H1 (cell line): ENCODE results near the gene C21orf91. TPM values are rescaled to one million over a fixed set of nuclear protein-coding genes. Genes with fewer than 3 reads are reported as not detected.

Experiments used
- ATF2 ChIP-seq: IDR thresholded peaks from 2 replicates; pipeline ENCODE4 v1.6.1; 2012; ENCODE audit warnings: low read length, inconsistent platforms
- ATF3 ChIP-seq: IDR thresholded peaks from 2 replicates; pipeline ENCODE4 v1.6.1; 2011; ENCODE audit warnings: low read depth, mild to moderate bottlenecking, low read length; ENCODE audit not compliant: insufficient read depth
- BACH1 ChIP-seq: IDR thresholded peaks from 2 replicates; pipeline ENCODE4 v1.6.1; 2012; ENCODE audit warnings: low read length, improper control_type of control experiment
- CBX8 ChIP-seq: fragments of 300-800, 300-1000 bp; sonication (generic); IDR thresholded peaks from 2 replicates; pipeline ENCODE4 v1.7.1; 2016; ENCODE audit warnings: low read depth, low read length, borderline replicate concordance
- CTBP2 ChIP-seq: IDR thresholded peaks from 2 replicates; pipeline ENCODE4 v1.7.0; 2011; ENCODE audit warnings: borderline replicate concordance, mild to moderate bottlenecking, moderate library complexity, mixed read lengths, low read length; ENCODE audit not compliant: insufficient read depth, insufficient read length
- EGR1 ChIP-seq: IDR thresholded peaks from 2 replicates; pipeline ENCODE4 v1.6.1; 2011; ENCODE audit warnings: low read depth, low read length, borderline replicate concordance
- FOSL1 ChIP-seq: IDR thresholded peaks from 2 replicates; pipeline ENCODE4 v1.6.1; 2011; ENCODE audit warnings: mild to moderate bottlenecking, low read depth, low read length, moderate library complexity; ENCODE audit not compliant: insufficient read depth
- GTF2F1 ChIP-seq: IDR thresholded peaks from 2 replicates; pipeline ENCODE4 v1.6.1; 2012; ENCODE audit warnings: low read depth, low read length, improper control_type of control experiment, borderline replicate concordance
- HDAC6 ChIP-seq: IDR thresholded peaks from one replicate; pipeline ENCODE4 v1.7.1; 2012; ENCODE audit warnings: low read depth, mild to moderate bottlenecking, inconsistent platforms, low read length, moderate library complexity
- MAFK ChIP-seq: IDR thresholded peaks from 2 replicates; pipeline ENCODE4 v1.6.1; 2012; ENCODE audit warnings: low read depth, mild to moderate bottlenecking, improper control_type of control experiment, low read length
- NANOG ChIP-seq: IDR thresholded peaks from 2 replicates; pipeline ENCODE4 v1.6.1; 2011; ENCODE audit warnings: low read length, low read depth, mild to moderate bottlenecking, inconsistent platforms; ENCODE audit not compliant: insufficient read depth, poor library complexity, severe bottlenecking
- PHF8 ChIP-seq: fragments of 200-600 bp; sonication (generic); conservative IDR thresholded peaks from 2 replicates; pipeline ENCODE4 v1.7.1; 2012; ENCODE audit warnings: low read depth, mild to moderate bottlenecking, inconsistent platforms, low read length, moderate library complexity
- POLR2A ChIP-seq, 2 experiments: IDR thresholded peaks; 1 replicate in 1 of 2; 2 replicates in 1 of 2; pipeline ENCODE4 v1.6.1; 2011; ENCODE audit warnings: low read depth in 2 of 2, low read length in 2 of 2, mild to moderate bottlenecking in 2 of 2; ENCODE audit errors: control extremely low read depth in 1 of 2
- POLR2AphosphoS5 ChIP-seq: IDR thresholded peaks from 2 replicates; pipeline ENCODE4 v1.6.1; 2011; ENCODE audit warnings: low read depth, low read length
- RBBP5 ChIP-seq: IDR thresholded peaks from 2 replicates; pipeline ENCODE4 v1.7.1; 2012; ENCODE audit warnings: low read depth, mild to moderate bottlenecking, inconsistent platforms, low read length, moderate library complexity, borderline replicate concordance
- SIN3A ChIP-seq, 2 experiments: IDR thresholded peaks in 1 of 2; conservative IDR thresholded peaks in 1 of 2; 2 replicates each; pipeline ENCODE4 v1.6.1; 2011 to 2012; ENCODE audit warnings: low read length in 2 of 2, improper control_type of control experiment in 1 of 2, low read depth in 1 of 2, mild to moderate bottlenecking in 1 of 2
- SP4 ChIP-seq: IDR thresholded peaks from 2 replicates; pipeline ENCODE4 v1.6.1; 2012; ENCODE audit warnings: low read length, inconsistent platforms
- SUZ12 ChIP-seq: fragments of 200-600 bp; sonication (generic); IDR thresholded peaks from 2 replicates; pipeline ENCODE4 v1.6.1; 2012; ENCODE audit warnings: mild to moderate bottlenecking, inconsistent platforms, low read length, moderate library complexity, mixed read lengths
- TCF12 ChIP-seq: IDR thresholded peaks from 2 replicates; pipeline ENCODE4 v1.6.1; 2011; ENCODE audit warnings: low read depth, mild to moderate bottlenecking, low read length
- USF2 ChIP-seq: IDR thresholded peaks from 2 replicates; pipeline ENCODE4 v1.6.1; 2011; ENCODE audit warnings: low read length, improper control_type of control experiment
- YY1 ChIP-seq: IDR thresholded peaks from 2 replicates; pipeline ENCODE4 v1.6.1; 2011; ENCODE audit warnings: low read depth, mild to moderate bottlenecking, low read length
- polyA plus RNA-seq, 7 experiments: library from polyadenylated mRNA; depleted of rRNA in 3 of 7; stranded (reverse) in 5 of 7; unstranded in 2 of 7; fragments of >200 nt in 5 of 7; fragments of 200-250 nt in 2 of 7; gene quantifications; 1 replicate in 5 of 7; 2 replicates in 1 of 7; 4 replicates in 1 of 7; pipeline versions ENCODE4 v1.2.1 to v1.2.3, GENCODE V29; 2011 to 2013; ENCODE audit warnings: missing spikeins in 2 of 7, mixed read lengths in 2 of 7
- total RNA-seq: library from RNA; stranded (reverse); fragmentation: NEBNext Ultra II Directional; extraction: Animal tissue kit (Norgen Biotek cat#: 25700); gene quantifications from 2 replicates; pipeline ENCODE4 v1.2.1, GENCODE V29; 2021

Gene C21orf91
- total and polyA plus RNA-seq, 2 of the 8 experiments (the other 6 are each of a cell fraction or from before 2014, with no cell fraction given), result 4.9 to 33.6 TPM

- TF ChIP-seq GTF2F1, result peak; percentile 79
- TF ChIP-seq YY1, result no peak
- no peak for TF ChIP-seq SP4
- TF ChIP-seq BACH1, result no peak; the same call in none of the 2 replicates
- TF ChIP-seq POLR2A (IDR thresholded peaks at IDR 0.05; ENCODE audit: control extremely low read depth in 1 of 2, low read depth in 2 of 2, low read length in 2 of 2), result peak; percentile 85 to 95
- TF ChIP-seq USF2, result no peak
- TF ChIP-seq FOSL1, result no peak
- 0 out of 4 replicates have a peak, but pooled peaks of 1 of the 2 experiments have one; percentile 13 for TF ChIP-seq SIN3A (conservative IDR thresholded peaks at IDR 0.05 in 1 of 2, IDR thresholded peaks at IDR 0.05 in 1 of 2; ENCODE audit: low read depth in 1 of 2, low read length in 2 of 2)
- TF ChIP-seq POLR2AphosphoS5, result peak; percentile 81
- no peak for TF ChIP-seq NANOG
- no peak for TF ChIP-seq ATF2
- TF ChIP-seq HDAC6, result no peak
- peak; percentile 85 for TF ChIP-seq PHF8
- no peak for TF ChIP-seq ATF3
- peak; percentile 94; the same call in 1 of the 2 replicates for TF ChIP-seq RBBP5
- TF ChIP-seq SUZ12, result no peak
- no peak for TF ChIP-seq TCF12
- TF ChIP-seq CTBP2, result no peak
- TF ChIP-seq MAFK, result no peak
- TF ChIP-seq CBX8, result no peak
- TF ChIP-seq EGR1, result no peak
These were observed at the start of gene C21orf91 (continued) for GRCh38 chr21:17819114-17819876.
